K562 (cell line): ENCODE measurements around the gene ZBTB33. TPM values are rescaled to one million over a fixed set of nuclear protein-coding genes. Genes with fewer than 3 reads are reported as not detected.

Experiments
- ATAC-seq: fragments of 200-7000 bp; cut with Tn5 transposase; 3 replicates; pipeline ENCODE4 v1.9.1; 2020; ENCODE audit warnings: moderate library complexity
- BruUV-seq: library from RNA; stranded (reverse); fragments of 400-500 nt; replicated peaks from 2 replicates; lab custom pipeline; 2021; lab: Mats Ljungman, UMichigan
- CTCF ChIA-PET: fragments of 300-600 bp; formaldehyde crosslinking; extraction: SDS; loops from one replicate; lab custom pipeline; 2021; ENCODE audit warnings: low intra/inter-chr PET ratio; lab: Yijun Ruan, JAX
- POLR2A ChIA-PET: fragments of 300-600, 350-650 bp; sonication (Branson Sonifier 250); formaldehyde crosslinking; extraction: SDS; loops from one replicate; lab custom pipeline; 2021; ENCODE audit warnings: antibody characterized with exemption, inconsistent platforms; lab: Yijun Ruan, JAX
- DNase-seq, 4 experiments: peaks; one replicate each; pipeline versions ENCODE4 v3.0.0 to v3.0.0-alpha.2; 2011 to 2018; ENCODE audit warnings: low spot score in 3 of 4, mixed read lengths in 3 of 4; ENCODE audit errors: extremely low read depth in 1 of 4
- FAIRE-seq: peaks from 2 replicates; lab custom pipeline; 2011; peaks lifted over from hg19 to GRCh38; lab: Jason Lieb, UNC
- H2AFZ ChIP-seq: 2 replicates; pipeline ENCODE4 v1.6.0; 2011; ENCODE audit warnings: low read depth, low read length, control low read depth, inconsistent platforms
- H3K27ac ChIP-seq: fragments of 200-600 bp; 3 replicates; pipeline ENCODE4 v1.8.0; 2011; ENCODE audit warnings: low read depth, mild to moderate bottlenecking, control low read depth, inconsistent platforms, low read length, moderate library complexity, mixed read lengths; ENCODE audit errors: extremely low read depth
- H3K27me3 ChIP-seq, 2 experiments: fragments of 300-600 bp in 1 of 2; 2 replicates in 1 of 2; 3 replicates in 1 of 2; pipeline versions ENCODE4 v1.6.0 to v1.8.0; 2011; ENCODE audit warnings: inconsistent platforms in 2 of 2, low read length in 2 of 2, mild to moderate bottlenecking in 1 of 2, mixed read lengths in 1 of 2, moderate library complexity in 1 of 2; ENCODE audit not compliant: control insufficient read depth in 2 of 2, insufficient read depth in 2 of 2
- H3K36me3 ChIP-seq: fragments of 300-600 bp; 3 replicates; pipeline ENCODE4 v1.8.0; 2011; ENCODE audit warnings: mild to moderate bottlenecking, low read length, inconsistent platforms; ENCODE audit not compliant: control insufficient read depth, insufficient read depth
- H3K4me1 ChIP-seq, 2 experiments: fragments of 200-600 bp in 1 of 2; replicated peaks in 1 of 2; 2 replicates in 1 of 2; 3 replicates in 1 of 2; pipeline versions ENCODE4 v1.5.1 to v1.8.0; 2011; ENCODE audit warnings: inconsistent platforms in 2 of 2, low read length in 2 of 2, mild to moderate bottlenecking in 1 of 2, mixed read lengths in 1 of 2, moderate library complexity in 1 of 2; ENCODE audit not compliant: control insufficient read depth in 2 of 2, insufficient read depth in 2 of 2
- H3K4me2 ChIP-seq: 2 replicates; pipeline ENCODE4 v1.6.1; 2011; ENCODE audit warnings: low read length, control low read depth, inconsistent platforms, mixed read lengths; ENCODE audit not compliant: insufficient read depth
- H3K4me3 ChIP-seq: fragments of 200-600 bp; sonication (generic), shearing (Covaris generic); 2 replicates; pipeline ENCODE4 v1.5.1; 2016; ENCODE audit warnings: control low read depth, inconsistent platforms
- H3K79me2 ChIP-seq: fragments of 200-600 bp; 3 replicates; pipeline ENCODE4 v1.8.0; 2011; ENCODE audit warnings: low read length, inconsistent platforms; ENCODE audit not compliant: control insufficient read depth, insufficient read depth
- H3K9ac ChIP-seq, 2 experiments: 2 replicates each; pipeline versions ENCODE4 v1.6.0 to v1.6.1; 2011; ENCODE audit warnings: low read depth in 2 of 2, low read length in 2 of 2, control low read depth in 1 of 2, inconsistent platforms in 1 of 2, mild to moderate bottlenecking in 1 of 2, mixed read lengths in 1 of 2; ENCODE audit not compliant: insufficient read depth in 1 of 2
- H3K9me1 ChIP-seq: one replicate; pipeline ENCODE4 v1.6.0; 2011; ENCODE audit warnings: inconsistent platforms, mild to moderate bottlenecking, low read length, moderate library complexity; ENCODE audit not compliant: control insufficient read depth, insufficient read depth
- H3K9me3 ChIP-seq: replicated peaks from 2 replicates; pipeline ENCODE4 v1.5.1; 2011; ENCODE audit warnings: low read depth, low read length, inconsistent platforms; ENCODE audit not compliant: control insufficient read depth, insufficient read depth
- H4K20me1 ChIP-seq: replicated peaks from 2 replicates; pipeline ENCODE4 v1.6.1; 2011; ENCODE audit warnings: low read length, inconsistent platforms, mixed read lengths; ENCODE audit not compliant: control insufficient read depth, insufficient read depth
- HNRNPUL1 ChIP-seq: fragments of 200-400 bp; formaldehyde crosslinking; IDR thresholded peaks from 2 replicates; pipeline ENCODE4 v1.6.1; 2017; ENCODE audit warnings: low read length
- NFIC ChIP-seq: fragments of 450-650 bp; IDR thresholded peaks from 2 replicates; pipeline ENCODE4 v1.6.1; 2017; ENCODE audit warnings: mild to moderate bottlenecking, inconsistent platforms
- WGBS: fragments of 100-300 bp; shearing (Covaris generic); methylation state at CpG from one replicate; pipeline ENCODE4 v1.1.6; 2016; ENCODE audit warnings: low coverage, mixed read lengths; ENCODE audit not compliant: insufficient coverage; ENCODE audit errors: missing lambda C conversion rate; 5-methylcytosine and 5-hydroxymethylcytosine counted together
- in situ Hi-C: fragments of 300-500 bp; cut with MboI; formaldehyde crosslinking; loops from 4 replicates; pipeline ENCODE4 v1.15.0; 2018; ENCODE audit warnings: inconsistent platforms, mixed read lengths
- intact Hi-C: fragments of 100-400 bp; cut with micrococcal nuclease; formaldehyde crosslinking; loops from 2 replicates; pipeline ENCODE4 v1.14.2; 2022
- polyA plus RNA-seq, 8 experiments: library from polyadenylated mRNA; depleted of rRNA in 4 of 8; stranded (reverse) in 5 of 8; unstranded in 3 of 8; fragments of >200 nt; fragmentation: Nextera tagmentation in 2 of 8; fragmentation: Illumina TruSeq in 1 of 8; extraction: Ambion mirVana in 2 of 8; extraction: Trizol in 1 of 8; gene quantifications; 2 replicates each; pipeline versions ENCODE4 v1.2.1 to v1.2.3, GENCODE V29; 2011 to 2014; ENCODE audit warnings: inconsistent platforms in 1 of 8, missing spikeins in 1 of 8
- total RNA-seq, 7 experiments: library from RNA; depleted of rRNA in 6 of 7; stranded (reverse); fragments of >200 nt in 6 of 7; fragmentation: Illumina TruSeq in 2 of 7; extraction: Trizol in 2 of 7; gene quantifications; 2 replicates each; pipeline versions ENCODE4 v1.2.1 to v1.2.3, GENCODE V29; 2011 to 2021; ENCODE audit warnings: low replicate concordance in 1 of 7
- TF ChIP-seq, protein P1 (sequence below): fragments of 150-350 bp; IDR thresholded peaks from 2 replicates; pipeline ENCODE4 v1.6.1; 2014; ENCODE audit warnings: low read depth, mild to moderate bottlenecking, low read length, borderline replicate concordance

ZBTB33 gene
- total and polyA plus RNA-seq, 9 of the 15 experiments (the other 6 are each of a cell fraction or from before 2014, with no cell fraction given) = 5.6 to 29.8 (median 15.6) TPM

- Histone ChIP-seq H3K9me3 (no peaks in the 10 kb centered on the region), H3K79me2 (no peaks in the 10 kb centered on the region; the same call in 2 of the 3 replicates), H3K27me3 (peaks cover 0 to 8% of the 10 kb centered on the region in 2 experiments; a peak in 2 of 5 replicates), H3K36me3 (peaks cover 22% of the 10 kb centered on the region), H4K20me1 (0 out of 2 replicates have a peak, but pooled peaks cover 3% of the 10 kb centered on the region), H3K4me1 (no peaks in the 10 kb centered on the region), H3K9ac (no peak overlapping the region), H3K4me3 (no peak overlapping the region), H3K27ac (no peak overlapping the region), H3K9me1 (no peaks in the 10 kb centered on the region), H2AFZ (no peak overlapping the region), H3K4me2 (no peak overlapping the region)
- ChIA-PET CTCF (no interaction called here), POLR2A (interaction anchor here (0.5 to 1.9 kb wide), 4 partner anchors 9 to 95 kb away, joined by 3 to 15 read pairs (median 5); partner anchors contain the start of gene ZBTB33)
- in situ Hi-C loops (no loop called here), intact Hi-C loops (no loop called here)
- TF ChIP-seq, protein P1, sequence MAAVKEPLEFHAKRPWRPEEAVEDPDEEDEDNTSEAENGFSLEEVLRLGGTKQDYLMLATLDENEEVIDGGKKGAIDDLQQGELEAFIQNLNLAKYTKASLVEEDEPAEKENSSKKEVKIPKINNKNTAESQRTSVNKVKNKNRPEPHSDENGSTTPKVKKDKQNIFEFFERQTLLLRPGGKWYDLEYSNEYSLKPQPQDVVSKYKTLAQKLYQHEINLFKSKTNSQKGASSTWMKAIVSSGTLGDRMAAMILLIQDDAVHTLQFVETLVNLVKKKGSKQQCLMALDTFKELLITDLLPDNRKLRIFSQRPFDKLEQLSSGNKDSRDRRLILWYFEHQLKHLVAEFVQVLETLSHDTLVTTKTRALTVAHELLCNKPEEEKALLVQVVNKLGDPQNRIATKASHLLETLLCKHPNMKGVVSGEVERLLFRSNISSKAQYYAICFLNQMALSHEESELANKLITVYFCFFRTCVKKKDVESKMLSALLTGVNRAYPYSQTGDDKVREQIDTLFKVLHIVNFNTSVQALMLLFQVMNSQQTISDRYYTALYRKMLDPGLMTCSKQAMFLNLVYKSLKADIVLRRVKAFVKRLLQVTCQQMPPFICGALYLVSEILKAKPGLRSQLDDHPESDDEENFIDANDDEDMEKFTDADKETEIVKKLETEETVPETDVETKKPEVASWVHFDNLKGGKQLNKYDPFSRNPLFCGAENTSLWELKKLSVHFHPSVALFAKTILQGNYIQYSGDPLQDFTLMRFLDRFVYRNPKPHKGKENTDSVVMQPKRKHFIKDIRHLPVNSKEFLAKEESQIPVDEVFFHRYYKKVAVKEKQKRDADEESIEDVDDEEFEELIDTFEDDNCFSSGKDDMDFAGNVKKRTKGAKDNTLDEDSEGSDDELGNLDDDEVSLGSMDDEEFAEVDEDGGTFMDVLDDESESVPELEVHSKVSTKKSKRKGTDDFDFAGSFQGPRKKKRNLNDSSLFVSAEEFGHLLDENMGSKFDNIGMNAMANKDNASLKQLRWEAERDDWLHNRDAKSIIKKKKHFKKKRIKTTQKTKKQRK = no peak
- TF ChIP-seq NFIC (peak; percentile 43; the same call in 1 of the 2 replicates), HNRNPUL1 (no peak)
- 17% methylated on average over 2 of the region's 3 CpGs for whole genome bisulfite sequencing
- BruUV-seq = no TSS peak
- FAIRE-seq = no peak
- ATAC-seq = peak; percentile 54; the same call in 2 of the 3 replicates
- DNase-seq = no peak
Observed at GRCh38 chrX:120260369-120260768, 9.8 kb downstream of the ZBTB33 start.
